GM19023 (cell line): ENCODE results near the gene ATRAID.

Experiments used
- ATAC-seq: cut with Tn5 transposase; IDR thresholded peaks from one replicate; pipeline ENCODE4 v1.9.1; 2021; ENCODE audit warnings: mild to moderate bottlenecking, moderate library complexity; ENCODE audit not compliant: unreplicated experiment

The ATRAID gene

GRCh38 chr2:27247893-27248292 lies 36.1 kb downstream of the ATRAID start:
- no peak for ATAC-seq

GRCh38 chr2:27249159-27249890 lies 37.5 kb downstream of the ATRAID start:
- no peak for ATAC-seq

- ATAC-seq = no peak
Observed at GRCh38 chr2:27249891-27250651, 38.2 kb downstream of the ATRAID start.

- ATAC-seq = no peak
Observed at GRCh38 chr2:27250652-27251379, 39.0 kb downstream of the ATRAID start.

- no peak for ATAC-seq
Observed at GRCh38 chr2:27251766-27252165, 39.9 kb downstream of the ATRAID start.

- no peak for ATAC-seq
Observed at GRCh38 chr2:27255187-27255586, 43.3 kb downstream of the ATRAID start.

- ATAC-seq = no peak
Observed at GRCh38 chr2:27255660-27256059, 43.8 kb downstream of the ATRAID start.

GRCh38 chr2:27256855-27257454 lies 45.1 kb downstream of the ATRAID start:
- no peak for ATAC-seq

- no peak for ATAC-seq
Observed at GRCh38 chr2:27258051-27258450, 46.2 kb downstream of the ATRAID start.

- ATAC-seq = no peak
Observed at GRCh38 chr2:27261241-27261925, 49.5 kb downstream of the ATRAID start.

- ATAC-seq = no peak
Observed at GRCh38 chr2:27261926-27262298, 50.1 kb downstream of the ATRAID start.

- ATAC-seq = peak; percentile 49
Observed at GRCh38 chr2:27262379-27263286, 50.8 kb downstream of the ATRAID start, which contains the start of gene SLC30A3. Gene SLC30A3, minus strand, starts transcription at chr2:27263047. Its CDS starts 141 bp downstream, at chr2:27262906.

GRCh38 chr2:27263287-27264252 lies 51.7 kb downstream of the ATRAID start:
- ATAC-seq = no peak

GRCh38 chr2:27264253-27264752 lies 52.5 kb downstream of the ATRAID start:
- ATAC-seq = no peak

- ATAC-seq = no peak
Observed at GRCh38 chr2:27264753-27265535, 53.1 kb downstream of the ATRAID start.

GRCh38 chr2:27265536-27265870 lies 53.7 kb downstream of the ATRAID start:
- ATAC-seq = no peak
